HEK293 (cell line): ENCODE results near the gene SFSWAP.
A peak's percentile ranks its signal among the peaks of the same experiment; 100 is the strongest.

ENCODE experiments used
- KLF9 ChIP-seq: fragments of 450-650 bp; formaldehyde crosslinking; IDR thresholded peaks from 2 replicates; pipeline ENCODE4 v1.5.1; 2016; ENCODE audit warnings: missing biosample characterization, missing genetic modification characterization, low read depth
- SP3 ChIP-seq: fragments of 450-650 bp; formaldehyde crosslinking; IDR thresholded peaks from 2 replicates; pipeline ENCODE4 v1.5.1; 2016; ENCODE audit warnings: missing biosample characterization, missing genetic modification characterization
- ZBTB26 ChIP-seq: fragments of 450-650 bp; formaldehyde crosslinking; optimal IDR thresholded peaks from 2 replicates; pipeline ENCODE3; 2016; ENCODE audit warnings: missing biosample characterization, mild to moderate bottlenecking, missing genetic modification characterization
- ZBTB7A ChIP-seq: fragments of 450-650 bp; formaldehyde crosslinking; IDR thresholded peaks from 2 replicates; pipeline ENCODE4 v1.5.1; 2016; ENCODE audit warnings: low read depth, missing biosample characterization, missing genetic modification characterization
- ZNF10 ChIP-seq: fragments of 450-650 bp; formaldehyde crosslinking; IDR thresholded peaks from 2 replicates; pipeline ENCODE4 v1.5.1; 2017; ENCODE audit warnings: missing biosample characterization, missing genetic modification characterization
- ZNF133 ChIP-seq: fragments of 450-650 bp; formaldehyde crosslinking; IDR thresholded peaks from 2 replicates; pipeline ENCODE4 v1.5.1; 2016; ENCODE audit warnings: missing biosample characterization, missing genetic modification characterization
- ZNF138 ChIP-seq: fragments of 450-650 bp; formaldehyde crosslinking; IDR thresholded peaks from 2 replicates; pipeline ENCODE4 v1.5.1; 2016; ENCODE audit warnings: missing biosample characterization, missing genetic modification characterization, borderline replicate concordance
- ZNF19 ChIP-seq: fragments of 450-650 bp; formaldehyde crosslinking; IDR thresholded peaks from 2 replicates; pipeline ENCODE4; 2016; ENCODE audit warnings: missing biosample characterization, missing genetic modification characterization, low read depth
- ZNF23 ChIP-seq: fragments of 450-650 bp; formaldehyde crosslinking; IDR thresholded peaks from 2 replicates; pipeline ENCODE4 v1.5.1; 2016; ENCODE audit warnings: missing biosample characterization, missing genetic modification characterization, borderline replicate concordance
- ZNF24 ChIP-seq: fragments of 450-650 bp; formaldehyde crosslinking; IDR thresholded peaks from 2 replicates; pipeline ENCODE4 v1.5.1; 2016; ENCODE audit warnings: missing biosample characterization, missing genetic modification characterization
- ZNF280C ChIP-seq: fragments of 450-650 bp; formaldehyde crosslinking; IDR thresholded peaks from 2 replicates; pipeline ENCODE4 v1.5.1; 2016; ENCODE audit warnings: missing biosample characterization, missing genetic modification characterization
- ZNF302 ChIP-seq: fragments of 450-650 bp; formaldehyde crosslinking; IDR thresholded peaks from 2 replicates; pipeline ENCODE4 v1.5.1; 2016; ENCODE audit warnings: missing biosample characterization, missing genetic modification characterization, low read depth
- ZNF311 ChIP-seq: fragments of 450-650 bp; formaldehyde crosslinking; IDR thresholded peaks from 2 replicates; pipeline ENCODE4 v1.5.1; 2017; ENCODE audit warnings: missing biosample characterization, missing genetic modification characterization, borderline replicate concordance
- ZNF366 ChIP-seq: fragments of 450-650 bp; formaldehyde crosslinking; conservative IDR thresholded peaks from 2 replicates; pipeline ENCODE4 v1.5.1; 2016; ENCODE audit warnings: missing biosample characterization, missing genetic modification characterization
- ZNF37A ChIP-seq: fragments of 450-650 bp; IDR thresholded peaks from 2 replicates; pipeline ENCODE4 v1.5.1; 2018; ENCODE audit warnings: missing biosample characterization, missing genetic modification characterization
- ZNF404 ChIP-seq: fragments of 450-650 bp; formaldehyde crosslinking; IDR thresholded peaks from 2 replicates; pipeline ENCODE4 v1.5.1; 2017; ENCODE audit warnings: missing biosample characterization, missing genetic modification characterization
- ZNF514 ChIP-seq: fragments of 450-650 bp; formaldehyde crosslinking; IDR thresholded peaks from 2 replicates; pipeline ENCODE4 v1.5.1; 2016; ENCODE audit warnings: missing biosample characterization, missing genetic modification characterization
- ZNF521 ChIP-seq: fragments of 450-650 bp; formaldehyde crosslinking; IDR thresholded peaks from 2 replicates; pipeline ENCODE4 v1.5.1; 2017; ENCODE audit warnings: missing biosample characterization, mild to moderate bottlenecking, missing genetic modification characterization
- ZNF610 ChIP-seq: fragments of 450-650 bp; formaldehyde crosslinking; IDR thresholded peaks from 2 replicates; pipeline ENCODE4 v1.5.1; 2016; ENCODE audit warnings: missing biosample characterization, missing genetic modification characterization, borderline replicate concordance
- ZNF621 ChIP-seq: fragments of 450-650 bp; formaldehyde crosslinking; IDR thresholded peaks from 2 replicates; pipeline ENCODE4 v1.5.1; 2017; ENCODE audit warnings: missing biosample characterization, missing genetic modification characterization
- ZNF623 ChIP-seq: fragments of 450-650 bp; formaldehyde crosslinking; IDR thresholded peaks from 2 replicates; pipeline ENCODE4 v1.5.1; 2016; ENCODE audit warnings: missing biosample characterization, missing genetic modification characterization
- ZNF639 ChIP-seq: fragments of 450-650 bp; formaldehyde crosslinking; IDR thresholded peaks from 2 replicates; pipeline ENCODE4 v1.5.1; 2016; ENCODE audit warnings: missing biosample characterization, missing genetic modification characterization
- ZNF704 ChIP-seq: fragments of 450-650 bp; formaldehyde crosslinking; IDR thresholded peaks from 2 replicates; pipeline ENCODE4 v1.5.1; 2016; ENCODE audit warnings: missing biosample characterization, missing genetic modification characterization
- ZNF707 ChIP-seq: fragments of 450-650 bp; formaldehyde crosslinking; IDR thresholded peaks from 2 replicates; pipeline ENCODE4 v1.5.1; 2016; ENCODE audit warnings: missing biosample characterization, missing genetic modification characterization
- ZSCAN5A ChIP-seq: fragments of 450-650 bp; formaldehyde crosslinking; IDR thresholded peaks from 2 replicates; pipeline ENCODE4 v1.5.1; 2016; ENCODE audit warnings: missing biosample characterization, missing genetic modification characterization
- TF ChIP-seq, protein P1 (sequence below): fragments of 450-650 bp; formaldehyde crosslinking; IDR thresholded peaks from 2 replicates; pipeline ENCODE4 v1.5.1; 2017; ENCODE audit warnings: missing biosample characterization, missing genetic modification characterization
- TF ChIP-seq, protein P2 (sequence below): fragments of 450-650 bp; formaldehyde crosslinking; IDR thresholded peaks from 2 replicates; pipeline ENCODE4 v1.5.1; 2017; ENCODE audit warnings: missing biosample characterization, missing genetic modification characterization

SFSWAP gene

GRCh38 chr12:131710464-131711457, at the start of gene SFSWAP (continued):
- TF ChIP-seq ZNF639 (tag by site-specific recombination): peak; percentile 100
- TF ChIP-seq ZNF311 (tag by site-specific recombination): no peak
- TF ChIP-seq ZNF366 (tag by site-specific recombination): 0 out of 2 replicates have a peak, but pooled peaks have one; percentile 12
- TF ChIP-seq KLF9 (tag by site-specific recombination): peak; percentile 78
- peak; percentile 68 for TF ChIP-seq ZNF10 (tag by site-specific recombination)
- TF ChIP-seq ZSCAN5A (tag by site-specific recombination): peak; percentile 40
- TF ChIP-seq, protein P1, sequence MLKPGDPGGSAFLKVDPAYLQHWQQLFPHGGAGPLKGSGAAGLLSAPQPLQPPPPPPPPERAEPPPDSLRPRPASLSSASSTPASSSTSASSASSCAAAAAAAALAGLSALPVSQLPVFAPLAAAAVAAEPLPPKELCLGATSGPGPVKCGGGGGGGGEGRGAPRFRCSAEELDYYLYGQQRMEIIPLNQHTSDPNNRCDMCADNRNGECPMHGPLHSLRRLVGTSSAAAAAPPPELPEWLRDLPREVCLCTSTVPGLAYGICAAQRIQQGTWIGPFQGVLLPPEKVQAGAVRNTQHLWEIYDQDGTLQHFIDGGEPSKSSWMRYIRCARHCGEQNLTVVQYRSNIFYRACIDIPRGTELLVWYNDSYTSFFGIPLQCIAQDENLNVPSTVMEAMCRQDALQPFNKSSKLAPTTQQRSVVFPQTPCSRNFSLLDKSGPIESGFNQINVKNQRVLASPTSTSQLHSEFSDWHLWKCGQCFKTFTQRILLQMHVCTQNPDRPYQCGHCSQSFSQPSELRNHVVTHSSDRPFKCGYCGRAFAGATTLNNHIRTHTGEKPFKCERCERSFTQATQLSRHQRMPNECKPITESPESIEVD (tag by site-specific recombination): no peak
- no peak for TF ChIP-seq ZNF704
- peak; percentile 94 for TF ChIP-seq SP3 (tag by site-specific recombination)
- TF ChIP-seq ZNF707 (tag by site-specific recombination): no peak
- no peak for TF ChIP-seq ZNF514 (tag by site-specific recombination)
- TF ChIP-seq ZBTB7A (tag by site-specific recombination): peak; percentile 81
- no peak for TF ChIP-seq ZNF23
- TF ChIP-seq, protein P2, sequence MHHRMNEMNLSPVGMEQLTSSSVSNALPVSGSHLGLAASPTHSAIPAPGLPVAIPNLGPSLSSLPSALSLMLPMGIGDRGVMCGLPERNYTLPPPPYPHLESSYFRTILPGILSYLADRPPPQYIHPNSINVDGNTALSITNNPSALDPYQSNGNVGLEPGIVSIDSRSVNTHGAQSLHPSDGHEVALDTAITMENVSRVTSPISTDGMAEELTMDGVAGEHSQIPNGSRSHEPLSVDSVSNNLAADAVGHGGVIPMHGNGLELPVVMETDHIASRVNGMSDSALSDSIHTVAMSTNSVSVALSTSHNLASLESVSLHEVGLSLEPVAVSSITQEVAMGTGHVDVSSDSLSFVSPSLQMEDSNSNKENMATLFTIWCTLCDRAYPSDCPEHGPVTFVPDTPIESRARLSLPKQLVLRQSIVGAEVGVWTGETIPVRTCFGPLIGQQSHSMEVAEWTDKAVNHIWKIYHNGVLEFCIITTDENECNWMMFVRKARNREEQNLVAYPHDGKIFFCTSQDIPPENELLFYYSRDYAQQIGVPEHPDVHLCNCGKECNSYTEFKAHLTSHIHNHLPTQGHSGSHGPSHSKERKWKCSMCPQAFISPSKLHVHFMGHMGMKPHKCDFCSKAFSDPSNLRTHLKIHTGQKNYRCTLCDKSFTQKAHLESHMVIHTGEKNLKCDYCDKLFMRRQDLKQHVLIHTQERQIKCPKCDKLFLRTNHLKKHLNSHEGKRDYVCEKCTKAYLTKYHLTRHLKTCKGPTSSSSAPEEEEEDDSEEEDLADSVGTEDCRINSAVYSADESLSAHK (tag by site-specific recombination): peak; percentile 48; the same call in 1 of the 2 replicates
- TF ChIP-seq ZNF302 (tag by site-specific recombination): no peak
- TF ChIP-seq ZNF138: no peak
- TF ChIP-seq ZNF280C (tag by site-specific recombination): no peak
- no peak for TF ChIP-seq ZNF404 (tag by site-specific recombination)
- peak; percentile 89 for TF ChIP-seq ZNF610
- no peak for TF ChIP-seq ZNF621 (tag by site-specific recombination)
- TF ChIP-seq ZNF37A (tag by site-specific recombination): peak; percentile 46; the same call in 1 of the 2 replicates
- peak; percentile 96 for TF ChIP-seq ZNF24 (tag by site-specific recombination)
- TF ChIP-seq ZBTB26 (tag by site-specific recombination): peak; percentile 98
- TF ChIP-seq ZNF133 (tag by site-specific recombination): no peak
- no peak for TF ChIP-seq ZNF521 (tag by site-specific recombination)
- TF ChIP-seq ZNF19 (tag by site-specific recombination): 0 out of 2 replicates have a peak, but pooled peaks have one; percentile 6
- TF ChIP-seq ZNF623 (tag by site-specific recombination): peak; percentile 58; the same call in 1 of the 2 replicates
